OCI-M1 (cell line): ENCODE results near the gene IL1R1.
"Not testable (repeated sequence)": the region's sequence is repeated elsewhere in the genome, so short reads cannot be mapped to it uniquely, and the experiment has no call there.

Experiments
- DNase-seq: peaks from one replicate; lab custom pipeline; 2025; lab: John Stamatoyannopoulos, UW

Gene IL1R1, protein sequence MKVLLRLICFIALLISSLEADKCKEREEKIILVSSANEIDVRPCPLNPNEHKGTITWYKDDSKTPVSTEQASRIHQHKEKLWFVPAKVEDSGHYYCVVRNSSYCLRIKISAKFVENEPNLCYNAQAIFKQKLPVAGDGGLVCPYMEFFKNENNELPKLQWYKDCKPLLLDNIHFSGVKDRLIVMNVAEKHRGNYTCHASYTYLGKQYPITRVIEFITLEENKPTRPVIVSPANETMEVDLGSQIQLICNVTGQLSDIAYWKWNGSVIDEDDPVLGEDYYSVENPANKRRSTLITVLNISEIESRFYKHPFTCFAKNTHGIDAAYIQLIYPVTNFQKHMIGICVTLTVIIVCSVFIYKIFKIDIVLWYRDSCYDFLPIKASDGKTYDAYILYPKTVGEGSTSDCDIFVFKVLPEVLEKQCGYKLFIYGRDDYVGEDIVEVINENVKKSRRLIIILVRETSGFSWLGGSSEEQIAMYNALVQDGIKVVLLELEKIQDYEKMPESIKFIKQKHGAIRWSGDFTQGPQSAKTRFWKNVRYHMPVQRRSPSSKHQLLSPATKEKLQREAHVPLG

DNA sequence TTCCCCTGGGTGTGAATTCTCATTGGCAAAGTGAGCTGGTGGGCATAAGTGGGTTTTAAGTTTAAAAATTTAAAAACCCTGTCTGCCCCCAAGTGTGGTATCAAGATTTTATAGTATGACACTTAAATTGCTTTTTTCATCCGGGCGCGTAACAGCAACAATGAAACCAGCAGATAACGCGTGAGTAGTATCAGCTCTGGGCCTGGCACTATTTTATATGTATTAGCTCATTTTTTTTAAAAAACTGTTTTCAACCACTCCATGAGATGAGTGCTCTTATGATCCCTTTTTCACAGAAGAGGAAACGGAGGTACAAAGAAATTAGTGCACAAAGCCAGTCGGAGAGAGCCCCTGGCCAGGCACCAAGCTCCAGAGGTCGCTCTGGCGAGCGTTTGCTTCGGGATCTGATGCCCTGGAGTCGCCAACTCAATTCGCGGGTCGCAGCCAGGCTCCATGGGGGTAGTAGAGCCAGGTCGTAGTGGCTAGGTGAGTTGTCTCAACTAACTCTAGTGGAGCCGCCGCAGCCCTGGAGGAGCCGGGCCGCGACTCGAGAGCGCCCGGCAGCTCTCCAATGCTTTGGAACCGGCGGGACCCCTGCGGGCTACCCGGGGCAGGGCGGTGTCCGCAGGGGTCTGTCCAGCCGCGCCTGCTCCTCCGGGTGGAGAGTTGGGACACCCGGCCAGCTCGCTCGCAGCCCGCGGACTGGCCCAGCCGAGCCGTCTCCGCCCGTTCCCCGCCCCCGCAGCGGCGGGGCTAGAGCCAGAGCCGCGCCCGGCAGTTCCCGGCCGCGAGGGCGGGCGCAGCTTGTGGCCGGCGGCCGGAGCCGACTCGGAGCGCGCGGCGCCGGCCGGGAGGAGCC lies at the start of gene IL1R1:
TSS of gene IL1R1 (plus strand) at position 777 of the 859 bp plus-strand sequence. CDS start 14,979 bp downstream, outside the sequence.
- DNase-seq, result no peak

DNA sequence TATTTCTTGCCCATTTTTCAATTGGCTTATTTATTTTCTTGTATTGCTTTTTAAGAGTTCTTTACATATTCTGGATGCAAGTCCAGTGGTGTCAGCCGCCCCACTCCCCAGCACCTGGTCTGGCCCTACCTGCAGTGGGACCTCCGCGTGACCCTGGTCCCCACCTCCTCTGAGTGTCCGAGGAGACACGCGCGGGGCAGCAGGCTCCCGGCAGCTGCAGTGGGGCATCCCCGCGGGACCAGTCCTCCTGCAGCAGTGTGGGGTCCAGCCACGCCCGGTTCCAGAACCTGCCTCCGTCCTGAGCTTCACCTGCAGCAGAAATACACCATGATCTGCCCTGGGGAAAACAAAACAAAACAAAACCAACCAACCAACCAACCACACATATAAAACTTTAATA lies 48.9 kb upstream of the IL1R1 start:
- no peak for DNase-seq

DNA sequence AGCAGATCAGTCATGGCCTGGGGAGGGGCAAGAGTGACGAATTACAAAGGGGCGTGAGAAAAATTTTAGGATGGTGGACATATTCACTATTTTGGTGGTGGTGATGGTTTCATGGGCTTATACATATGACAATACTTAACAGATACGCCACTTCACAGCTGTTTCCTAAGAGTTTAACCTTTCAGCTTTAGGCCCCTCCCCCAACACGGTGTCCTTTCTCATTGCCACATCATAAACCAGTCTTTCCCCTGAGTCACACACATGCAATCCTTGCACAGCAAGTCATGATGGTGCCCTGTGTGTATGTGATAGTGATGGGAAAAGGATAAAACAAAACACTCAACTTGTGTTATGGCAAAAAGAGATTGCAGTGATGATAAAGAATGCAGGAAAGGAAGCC lies 47.6 kb upstream of the IL1R1 start:
- peak; percentile 35 for DNase-seq

DNA sequence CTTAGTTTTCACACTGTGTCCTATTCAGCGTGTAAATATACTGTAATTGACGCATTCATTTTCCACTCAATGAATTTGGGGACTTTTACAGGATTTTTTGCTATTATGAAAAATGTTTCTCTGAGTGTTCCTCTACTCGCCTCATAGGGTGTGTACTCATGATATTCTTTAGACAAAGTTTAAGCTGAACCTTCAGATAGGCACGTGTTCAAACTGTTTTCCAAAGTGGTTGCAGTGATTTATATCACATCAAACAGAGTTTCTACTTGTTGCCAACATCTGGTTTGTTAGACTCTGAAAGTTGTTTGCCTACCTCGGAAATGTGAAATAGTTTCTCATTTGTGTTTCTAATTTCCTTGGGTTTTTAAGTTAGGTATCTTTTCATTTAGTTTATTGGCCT lies 46.4 kb upstream of the IL1R1 start:
- no peak for DNase-seq

DNA sequence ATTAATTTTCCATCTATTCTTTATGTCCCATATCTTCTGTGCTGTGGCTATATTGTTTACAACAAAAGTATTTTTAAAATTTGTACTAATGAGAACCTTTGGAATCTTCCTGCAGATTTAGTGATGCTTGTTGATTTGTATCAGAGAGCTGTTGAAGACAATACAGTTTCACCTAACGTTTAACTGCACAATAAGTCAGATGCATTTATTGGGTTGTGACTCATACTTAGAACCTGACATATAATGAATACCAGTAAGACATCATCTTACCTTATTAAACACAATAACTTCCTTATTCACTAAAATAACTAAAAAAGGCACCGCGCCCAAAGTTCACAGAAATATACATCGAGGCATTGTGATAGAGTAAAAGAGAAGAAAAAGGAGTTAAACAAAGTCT lies 43.8 kb upstream of the IL1R1 start:
- no peak for DNase-seq

DNA sequence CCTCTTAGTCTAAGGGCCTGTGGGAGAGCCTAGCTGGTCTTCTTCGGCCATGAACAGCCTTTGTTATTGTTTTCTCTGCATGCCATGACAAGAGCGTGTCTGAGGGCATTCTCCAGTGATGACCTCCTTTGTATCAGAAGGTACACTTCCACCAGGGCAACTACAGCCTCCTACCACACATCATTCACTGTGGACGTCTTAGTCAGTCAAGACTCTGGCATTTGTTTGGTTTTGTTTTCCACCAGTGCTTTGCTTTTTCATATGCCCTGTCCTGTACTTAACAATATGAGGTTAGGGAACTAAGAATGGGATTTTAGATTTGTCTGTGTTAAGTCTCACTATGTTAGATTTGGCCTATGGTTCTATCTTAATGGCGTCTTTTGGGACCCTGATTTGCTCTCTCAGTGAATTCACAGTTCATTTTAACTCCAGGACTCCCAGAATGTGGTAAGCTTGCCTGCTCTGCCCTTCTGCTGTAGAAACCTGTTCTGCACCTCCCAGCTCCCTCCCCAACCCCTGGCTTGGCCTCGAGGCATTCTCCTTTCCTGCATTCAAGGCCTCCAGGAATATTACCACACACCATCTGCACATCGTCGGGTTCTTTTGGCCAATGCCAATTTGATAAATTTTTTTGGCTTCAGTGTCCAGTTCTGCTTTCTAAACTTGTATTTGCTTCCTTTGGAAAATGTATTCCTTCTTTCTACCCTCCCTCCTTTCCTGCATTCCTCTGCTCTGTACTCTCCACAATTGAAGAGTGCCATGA lies 42.8 kb upstream of the IL1R1 start:
- no peak for DNase-seq

DNA sequence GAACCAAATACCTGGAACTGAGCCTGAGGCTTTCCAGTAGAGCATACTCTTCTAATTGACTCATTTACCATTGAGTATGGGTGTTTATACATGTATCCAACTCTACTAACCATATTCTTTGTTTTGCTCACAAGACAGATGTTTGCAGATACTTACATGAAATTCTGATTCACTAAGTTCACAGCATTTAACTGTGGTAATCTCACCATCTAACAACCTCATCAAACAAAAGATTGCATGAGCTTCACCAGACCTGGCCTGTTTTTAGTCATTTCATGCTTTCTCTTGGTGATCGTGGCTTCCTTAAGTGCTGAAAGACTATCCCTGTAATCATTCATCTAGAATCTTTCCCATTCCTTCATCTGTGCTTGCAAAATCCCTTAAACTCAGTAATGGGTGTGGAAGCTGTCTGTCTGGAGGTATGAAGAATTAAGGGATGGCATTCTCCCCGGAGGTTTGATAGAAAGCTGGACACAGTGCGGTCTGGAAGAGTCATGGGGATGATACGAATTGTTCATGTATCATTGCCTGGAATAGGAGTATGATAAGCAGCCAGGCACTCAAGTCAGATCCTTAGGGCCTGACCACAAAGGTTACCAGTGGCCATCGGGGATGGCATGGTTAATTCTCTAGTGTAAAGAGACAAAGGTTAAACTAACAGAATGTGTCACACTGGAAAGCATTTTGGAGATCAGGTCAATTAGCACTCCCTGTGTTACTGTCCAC lies 42.0 kb upstream of the IL1R1 start:
- no peak for DNase-seq

DNA sequence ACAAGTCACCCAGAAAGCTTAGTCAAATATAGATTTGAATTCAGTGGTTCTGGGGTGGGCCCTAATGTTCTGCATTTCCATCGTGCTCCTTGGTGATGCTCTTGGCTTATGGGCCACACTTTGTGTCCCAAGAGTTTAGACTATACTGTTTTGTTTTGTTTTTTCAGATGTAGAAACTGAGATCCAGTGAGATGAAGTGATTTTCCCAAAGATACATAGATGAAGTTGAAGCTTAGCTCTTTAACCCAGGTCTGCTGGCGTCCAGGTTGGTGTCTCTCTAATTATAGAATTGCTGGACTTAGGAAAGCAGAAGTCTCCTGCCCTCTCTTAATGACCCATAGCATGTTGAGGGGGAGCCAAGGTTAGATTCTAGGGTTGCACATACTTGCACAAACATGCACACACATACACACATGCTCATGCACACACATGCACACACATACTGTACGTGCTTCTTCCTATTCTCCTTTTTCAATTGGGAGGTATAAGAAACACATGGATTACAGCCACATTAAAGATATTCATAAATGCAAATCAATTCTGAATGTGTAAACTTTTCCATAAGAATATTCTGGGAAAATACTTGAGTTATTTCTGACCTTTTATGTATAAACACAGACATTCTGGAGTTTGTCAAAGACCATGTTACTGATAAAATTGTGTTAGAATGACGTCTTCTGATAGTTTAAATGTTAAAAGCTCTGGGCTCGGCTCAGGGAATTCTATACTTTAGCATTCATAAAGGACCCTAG lies 41.3 kb upstream of the IL1R1 start:
- no peak for DNase-seq

DNA sequence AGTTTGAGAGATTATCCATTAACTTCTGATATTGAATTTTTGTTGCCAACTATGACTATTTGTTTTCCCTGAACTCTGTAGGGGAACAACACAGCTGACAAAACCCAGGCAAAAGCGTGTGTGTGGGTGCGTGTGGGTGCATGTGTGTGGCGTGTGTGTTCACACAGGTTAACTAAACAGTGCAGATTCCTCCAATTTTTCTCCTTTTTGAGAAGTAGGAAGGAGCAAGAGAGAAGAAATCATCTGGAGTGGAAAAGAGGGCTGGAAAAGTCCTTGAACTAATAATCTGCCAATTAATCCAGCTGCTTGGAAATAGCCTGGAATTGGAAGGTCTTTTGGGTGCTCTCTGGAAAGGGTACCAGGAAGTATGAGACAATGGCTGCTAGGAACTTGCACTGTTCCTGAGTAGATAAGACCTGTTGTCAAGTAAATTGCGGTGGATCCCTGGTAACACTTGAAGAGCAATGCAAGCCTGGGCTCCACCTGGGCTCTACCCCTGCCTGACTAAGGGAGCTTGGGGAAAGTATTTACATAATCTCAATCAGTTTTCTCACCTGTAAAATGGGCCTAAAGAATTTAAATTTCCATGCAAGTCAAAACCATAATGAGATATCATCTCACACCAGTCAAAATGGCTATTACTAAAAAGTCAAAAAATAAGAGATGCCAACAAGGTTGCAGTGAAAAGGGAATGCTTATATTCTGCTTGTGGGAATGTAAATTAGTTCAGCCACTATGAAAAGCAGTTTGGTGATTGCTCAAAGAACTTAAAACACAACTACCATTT lies 40.5 kb upstream of the IL1R1 start:
- no peak for DNase-seq

DNA sequence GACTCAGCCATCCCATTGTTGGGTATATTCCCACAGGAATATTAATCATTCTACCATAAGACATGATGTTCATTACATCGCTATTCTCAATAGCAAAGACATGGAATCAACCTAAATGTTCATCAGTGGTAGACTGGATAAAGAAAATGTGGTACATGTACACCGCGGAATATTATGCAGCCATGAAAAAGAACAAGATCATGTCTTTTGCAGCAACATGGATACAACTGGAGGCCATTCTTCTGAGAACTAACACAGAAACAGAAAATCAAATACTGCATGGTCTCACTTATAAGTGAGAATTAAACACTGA lies 40.0 kb upstream of the IL1R1 start:
- DNase-seq, result not testable (repeated sequence)

DNA sequence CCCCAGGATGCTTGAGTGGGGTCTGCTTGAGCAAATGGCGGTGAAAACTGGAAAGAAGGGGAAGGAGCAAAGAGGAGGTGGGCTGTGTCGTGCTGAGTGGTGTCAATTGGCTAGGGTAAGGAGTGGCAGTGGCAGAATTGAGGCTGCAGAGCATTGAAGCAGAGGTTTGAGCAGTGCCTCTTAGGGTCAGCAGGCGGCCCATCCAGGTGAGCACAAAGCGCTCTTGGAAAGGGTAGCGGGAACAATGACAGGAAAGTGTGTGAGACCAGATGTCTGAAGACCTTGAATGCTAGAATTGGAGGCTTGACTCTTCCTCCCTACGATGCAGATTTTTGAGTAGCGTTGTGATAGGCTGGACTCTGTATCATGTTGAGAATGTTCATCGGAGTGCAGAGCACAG lies 39.3 kb upstream of the IL1R1 start:
- DNase-seq, result no peak

DNA sequence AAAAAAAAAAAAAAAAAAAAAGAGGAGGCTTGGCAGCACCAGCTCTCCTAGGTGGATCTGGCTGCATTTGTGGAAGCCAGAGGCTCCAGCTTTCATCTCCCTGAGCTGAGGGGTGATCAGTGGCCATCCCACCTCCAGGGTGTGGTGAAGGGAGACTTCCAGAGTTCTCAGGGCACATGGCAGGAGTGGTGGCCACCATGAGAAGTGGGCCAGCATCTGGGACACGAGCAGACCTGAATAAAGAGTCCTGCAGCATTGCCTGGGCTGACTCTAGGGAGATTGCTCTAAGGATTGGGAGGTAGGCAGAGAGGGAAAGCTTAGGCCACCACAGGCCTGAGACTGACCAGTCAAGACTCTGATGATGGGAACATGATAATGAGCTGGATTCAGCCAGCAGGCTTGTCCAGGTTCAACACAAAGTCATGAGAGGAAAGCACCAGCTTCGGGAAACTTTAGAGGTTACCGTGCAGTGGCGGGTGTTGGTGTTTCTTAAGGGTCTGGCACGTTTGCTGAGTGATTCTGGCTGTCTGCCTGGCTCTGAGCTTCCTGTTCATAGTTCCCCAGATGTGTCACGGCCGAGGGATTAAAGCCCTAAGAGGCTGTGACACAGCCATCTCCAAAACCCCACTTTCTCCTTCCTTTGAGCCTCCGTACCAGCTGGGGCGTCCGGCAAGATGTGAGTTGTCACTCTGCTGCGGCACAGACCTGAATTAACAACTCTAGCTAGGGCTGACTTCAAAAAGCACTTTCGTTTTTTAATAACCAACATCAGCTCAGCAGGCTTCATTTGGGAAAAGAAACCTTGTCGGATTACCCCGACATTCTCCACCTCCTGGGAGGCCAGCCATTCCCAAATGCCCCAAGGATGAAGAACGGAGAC lies 38.3 kb upstream of the IL1R1 start:
- peak; percentile 37 for DNase-seq

DNA sequence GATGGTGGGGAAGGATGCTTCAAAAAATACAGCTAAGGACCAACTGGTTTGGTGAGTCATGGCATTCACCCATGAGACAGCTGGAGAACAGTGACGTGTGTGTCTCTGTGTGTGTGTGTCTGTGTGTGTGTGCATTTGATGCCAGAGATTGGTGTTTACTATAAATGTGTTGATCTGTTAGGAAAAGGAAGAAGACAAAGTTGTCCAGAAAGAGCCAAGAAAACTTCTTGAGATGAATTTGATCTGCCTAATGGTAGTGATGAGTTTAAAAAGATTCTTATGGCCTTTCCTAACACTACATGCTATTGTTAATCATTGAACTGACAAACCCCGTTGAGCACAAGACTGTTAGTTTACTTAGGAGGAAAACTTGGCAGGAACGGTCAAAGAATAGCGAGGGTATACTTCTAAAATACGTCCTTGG lies 36.4 kb upstream of the IL1R1 start:
- DNase-seq, result no peak

DNA sequence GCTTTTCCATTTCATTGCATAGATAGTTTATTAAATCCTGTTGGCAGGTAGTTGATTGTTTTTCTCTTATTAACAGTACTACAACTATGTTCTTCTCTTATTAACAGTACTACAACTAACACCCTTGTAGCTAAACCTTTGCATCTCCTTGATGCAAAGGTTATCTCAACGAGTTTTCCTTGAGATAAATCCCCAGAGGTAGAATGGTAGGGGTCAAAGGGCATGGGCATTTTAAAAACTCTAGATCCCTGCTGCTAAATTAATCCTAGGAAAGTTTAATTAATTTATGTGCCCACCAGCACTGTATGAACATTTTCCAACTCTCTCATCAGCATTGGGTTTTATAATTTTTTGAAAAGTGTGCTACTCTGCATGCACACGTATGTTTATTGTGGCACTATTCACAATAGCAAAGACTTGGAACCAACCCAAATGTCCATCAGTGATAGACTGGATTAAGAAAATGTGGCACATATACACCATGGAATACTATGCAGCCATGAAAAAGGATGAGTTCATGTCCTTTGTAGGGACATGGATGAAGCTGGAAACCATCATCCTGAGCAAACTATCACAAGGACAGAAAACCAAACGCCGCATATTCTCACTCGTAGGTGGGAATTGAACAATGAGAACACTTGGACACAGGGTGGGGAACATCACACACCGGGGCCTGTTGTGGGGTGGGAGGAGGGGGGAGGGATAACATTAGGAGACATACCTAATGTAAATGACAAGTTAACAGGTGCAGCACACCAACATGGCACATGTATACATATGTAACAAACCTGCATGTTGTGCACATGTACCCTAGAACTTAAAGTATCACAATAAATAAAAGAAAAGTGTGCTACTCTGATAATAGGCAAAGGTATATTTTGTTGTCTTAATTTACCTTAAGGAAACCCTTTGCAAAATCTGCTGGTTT lies 35.5 kb upstream of the IL1R1 start:
- not testable (repeated sequence) for DNase-seq

DNA sequence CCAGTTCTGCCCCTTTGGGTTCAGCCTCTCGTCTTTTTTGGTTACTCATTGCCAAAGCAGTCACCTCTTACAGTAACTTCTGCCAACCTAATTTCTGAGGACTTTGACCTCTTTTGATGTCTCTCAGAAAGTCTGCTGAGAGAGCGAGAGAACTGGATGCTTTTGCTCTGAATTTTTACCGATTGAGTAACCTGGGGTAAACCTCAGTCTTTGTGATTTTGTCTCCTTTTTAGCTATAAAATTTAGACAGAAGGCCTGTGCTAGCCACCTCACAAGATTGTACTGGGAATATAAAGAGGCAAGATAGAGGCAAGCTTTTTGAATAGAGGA lies 34.8 kb upstream of the IL1R1 start:
- no peak for DNase-seq

DNA sequence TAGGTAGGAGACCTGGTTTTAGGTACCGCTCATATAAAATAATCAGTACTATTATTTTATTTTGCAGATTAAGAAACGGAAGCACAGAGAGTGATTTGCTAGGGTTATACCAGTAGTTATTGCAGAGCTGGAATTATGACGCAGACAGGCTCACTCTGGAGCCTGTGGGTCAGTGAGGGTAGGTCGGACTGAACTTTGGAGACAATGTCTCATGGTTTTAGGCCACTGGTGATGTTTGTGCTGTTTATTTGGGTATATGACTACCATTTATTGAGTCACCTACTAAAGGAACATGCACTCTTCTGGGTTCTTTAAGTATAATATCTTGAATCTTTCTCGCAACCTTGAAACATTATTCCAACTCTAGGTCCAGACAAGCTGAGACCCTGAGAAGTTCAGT lies 33.5 kb upstream of the IL1R1 start:
- DNase-seq, result no peak

DNA sequence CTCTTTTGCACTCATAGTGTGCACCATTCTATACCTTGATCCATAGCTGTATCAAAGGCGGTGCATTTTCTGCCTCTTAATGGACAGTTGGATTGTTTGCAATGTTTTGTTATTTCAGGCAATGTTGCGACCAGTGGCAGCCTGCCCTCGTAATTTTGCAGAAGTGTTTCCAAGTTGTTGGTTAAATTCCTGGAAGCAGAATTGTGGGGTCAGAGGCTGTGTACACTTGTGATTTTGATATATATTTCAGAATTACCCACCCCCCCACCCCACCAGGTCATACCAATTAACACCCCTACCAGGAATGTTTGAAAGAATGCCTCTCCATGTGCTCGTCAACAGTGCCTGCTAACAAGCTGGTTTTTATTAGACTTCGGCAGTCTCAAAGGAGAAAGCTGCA lies 32.4 kb upstream of the IL1R1 start:
- no peak for DNase-seq
